Activated B cell treated with CpG ODN at 0.5 μM for 24 hours (primary cell): ENCODE results near the gene SCAMP2. TPM values are rescaled to one million over a fixed set of nuclear protein-coding genes. Genes with fewer than 3 reads are reported as not detected.
A peak's percentile ranks its signal among the peaks of the same experiment; 100 is the strongest.
"Not testable (repeated sequence)": the region's sequence is repeated elsewhere in the genome, so short reads cannot be mapped to it uniquely, and the experiment has no call there.

Source experiments
- ATAC-seq: fragments of 200-7000 bp; cut with Tn5 transposase; one replicate; pipeline ENCODE4 v1.10.0; 2021; ENCODE audit warnings: low read depth, mild to moderate bottlenecking, moderate library complexity
- CTCF ChIA-PET: fragments of 350-600 bp; sonication (Branson Sonifier 250); formaldehyde crosslinking; loops from one replicate; lab custom pipeline; 2021; ENCODE audit warnings: antibody characterized with exemption; lab: Charles Lee
- POLR2A ChIA-PET: fragments of 350-600 bp; sonication (Branson Sonifier 250); formaldehyde crosslinking; loops from one replicate; lab custom pipeline; 2021; ENCODE audit warnings: antibody characterized with exemption; lab: Charles Lee
- DNase-seq: peaks from one replicate; pipeline ENCODE4 v3.0.0; 2022
- H3K27ac Mint-ChIP-seq: one replicate; pipeline ENCODE4 v1.8.0; 2020; ENCODE audit warnings: mixed read lengths
- H3K27me3 Mint-ChIP-seq: one replicate; pipeline ENCODE4 v1.8.0; 2021; ENCODE audit warnings: mixed read lengths
- H3K36me3 Mint-ChIP-seq: one replicate; pipeline ENCODE4 v1.8.0; 2021; ENCODE audit warnings: low read depth, mixed read lengths
- H3K4me1 Mint-ChIP-seq: one replicate; pipeline ENCODE4 v1.8.0; 2021; ENCODE audit warnings: mixed read lengths
- H3K4me3 Mint-ChIP-seq: one replicate; pipeline ENCODE4 v1.8.0; 2020; ENCODE audit warnings: mild to moderate bottlenecking, mixed read lengths
- H3K9me3 Mint-ChIP-seq: one replicate; pipeline ENCODE4 v1.8.0; 2020; ENCODE audit warnings: mixed read lengths
- intact Hi-C: fragments of 100-400 bp; cut with micrococcal nuclease; formaldehyde crosslinking; loops from one replicate; pipeline ENCODE4 v1.15.1; 2024
- total RNA-seq: library from RNA; stranded (reverse); gene quantifications from 2 replicates; pipeline ENCODE4 v1.2.3, GENCODE V29; 2022
- TF ChIP-seq, protein P1 (sequence below): fragments of 200-600 bp; IDR thresholded peaks from one replicate; pipeline ENCODE4 v1.8.0; 2022; ENCODE audit warnings: antibody characterized with exemption, mild to moderate bottlenecking

Gene SCAMP2, protein sequence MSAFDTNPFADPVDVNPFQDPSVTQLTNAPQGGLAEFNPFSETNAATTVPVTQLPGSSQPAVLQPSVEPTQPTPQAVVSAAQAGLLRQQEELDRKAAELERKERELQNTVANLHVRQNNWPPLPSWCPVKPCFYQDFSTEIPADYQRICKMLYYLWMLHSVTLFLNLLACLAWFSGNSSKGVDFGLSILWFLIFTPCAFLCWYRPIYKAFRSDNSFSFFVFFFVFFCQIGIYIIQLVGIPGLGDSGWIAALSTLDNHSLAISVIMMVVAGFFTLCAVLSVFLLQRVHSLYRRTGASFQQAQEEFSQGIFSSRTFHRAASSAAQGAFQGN
- total RNA-seq: 112 and 129 TPM in 2 replicates

DNA sequence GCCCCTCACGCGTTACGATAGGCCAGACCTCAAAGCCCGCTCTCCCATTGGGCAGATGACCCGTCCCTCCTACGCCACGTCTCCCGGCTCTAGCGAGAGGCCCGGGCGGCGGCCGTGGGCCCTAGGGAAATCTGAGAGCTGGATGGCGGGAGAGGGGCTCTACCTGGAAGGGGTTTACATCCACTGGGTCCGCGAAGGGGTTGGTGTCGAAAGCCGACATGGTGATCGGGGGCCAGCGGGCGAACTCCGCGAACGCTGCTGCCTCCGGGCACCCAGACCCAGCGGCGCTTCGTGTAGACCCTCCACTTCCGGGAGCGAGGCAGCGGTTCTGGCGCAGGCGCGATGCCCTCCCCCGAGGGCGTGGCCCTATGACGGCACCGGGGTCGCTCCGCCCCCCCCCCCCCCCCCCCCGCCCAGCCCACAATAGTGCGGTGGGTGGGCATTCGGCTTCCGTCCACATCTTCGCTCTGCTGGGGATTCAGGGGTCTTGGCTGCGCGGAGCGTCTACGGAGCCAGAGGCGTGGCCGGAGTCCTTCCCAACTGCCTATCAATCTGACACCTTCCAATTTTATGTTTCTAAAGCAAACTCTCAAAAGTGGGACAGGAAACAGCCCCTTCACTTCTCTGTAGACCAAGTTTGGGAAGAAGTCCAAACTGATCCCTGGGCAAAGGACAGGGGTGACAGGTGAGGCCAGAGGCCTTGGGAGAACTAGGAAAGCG is at the start of gene SCAMP2:
Gene SCAMP2, minus strand, starts transcription at position 330 of the 720 bp plus-strand sequence. Its CDS starts 110 bp downstream, at position 220.
- Mint-ChIP-seq H3K27ac (peak within 1 kb of the TSS; percentile 94), H3K4me1 (peaks cover 50% of the 10 kb centered on the region), H3K4me3 (peak within 1 kb of the TSS; percentile 90), H3K27me3 (no peaks in the 10 kb centered on the region), H3K9me3 (no peaks in the 10 kb centered on the region), H3K36me3 (peaks cover 31% of the 10 kb centered on the region)
- CTCF ChIA-PET: interaction anchor here (0.9 to 1.3 kb wide), 2 partner anchors 28 to 29 kb away, joined by 5 to 7 read pairs; no protein-coding TSS in a partner anchor
- POLR2A ChIA-PET: interaction anchor here (0.5 to 2.6 kb wide), 16 partner anchors 10 to 767 kb away, joined by 3 to 17 read pairs (median 4); partner anchors contain the start of genes FAM219B, IMP3, MPI and SIN3A
- ATAC-seq (peak; percentile 93), DNase-seq (peak; percentile 90)
- TF ChIP-seq, protein P1, sequence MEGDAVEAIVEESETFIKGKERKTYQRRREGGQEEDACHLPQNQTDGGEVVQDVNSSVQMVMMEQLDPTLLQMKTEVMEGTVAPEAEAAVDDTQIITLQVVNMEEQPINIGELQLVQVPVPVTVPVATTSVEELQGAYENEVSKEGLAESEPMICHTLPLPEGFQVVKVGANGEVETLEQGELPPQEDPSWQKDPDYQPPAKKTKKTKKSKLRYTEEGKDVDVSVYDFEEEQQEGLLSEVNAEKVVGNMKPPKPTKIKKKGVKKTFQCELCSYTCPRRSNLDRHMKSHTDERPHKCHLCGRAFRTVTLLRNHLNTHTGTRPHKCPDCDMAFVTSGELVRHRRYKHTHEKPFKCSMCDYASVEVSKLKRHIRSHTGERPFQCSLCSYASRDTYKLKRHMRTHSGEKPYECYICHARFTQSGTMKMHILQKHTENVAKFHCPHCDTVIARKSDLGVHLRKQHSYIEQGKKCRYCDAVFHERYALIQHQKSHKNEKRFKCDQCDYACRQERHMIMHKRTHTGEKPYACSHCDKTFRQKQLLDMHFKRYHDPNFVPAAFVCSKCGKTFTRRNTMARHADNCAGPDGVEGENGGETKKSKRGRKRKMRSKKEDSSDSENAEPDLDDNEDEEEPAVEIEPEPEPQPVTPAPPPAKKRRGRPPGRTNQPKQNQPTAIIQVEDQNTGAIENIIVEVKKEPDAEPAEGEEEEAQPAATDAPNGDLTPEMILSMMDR: no peak
- intact Hi-C loops: loop anchor here (1.0 to 2.0 kb wide), 7 partner anchors 17 to 332 kb away; partner anchors contain the start of genes ARID3B, CLK3, COX5A and FAM219B

DNA sequence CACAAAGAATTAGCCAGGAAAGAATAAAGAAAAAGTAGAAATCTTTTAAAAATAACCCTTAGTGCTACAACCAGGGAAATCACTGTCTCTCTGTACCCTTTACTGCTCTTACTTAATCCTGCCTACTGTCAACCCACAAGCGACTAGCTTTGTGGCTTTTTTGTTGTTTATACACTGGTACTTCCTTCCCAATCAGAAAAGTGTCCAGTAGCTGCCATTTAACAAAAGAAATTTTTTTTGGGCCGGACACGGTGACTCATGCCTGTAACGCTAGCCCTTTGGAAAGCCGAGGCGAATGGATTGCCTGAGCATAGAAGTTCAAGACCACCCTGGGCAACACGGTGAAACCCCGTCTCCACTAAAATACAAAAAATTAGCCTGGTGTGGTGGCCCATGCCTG is 47.3 kb upstream of the SCAMP2 start:
- Mint-ChIP-seq H3K27me3 (no peaks in the 10 kb centered on the region), H3K9me3 (no peaks in the 10 kb centered on the region), H3K4me1 (no peaks in the 10 kb centered on the region), H3K4me3 (no peak overlapping the region), H3K36me3 (peaks cover 66% of the 10 kb centered on the region), H3K27ac (no peak overlapping the region)
- intact Hi-C loops: loop anchor here (5.0 kb wide), 1 partner anchor 993 kb away; the partner anchor contains the start of gene LOXL1
- DNase-seq (no peak), ATAC-seq (no peak)
- ChIA-PET CTCF (no interaction called here), POLR2A (interaction anchor here (0.5 kb wide), 1 partner anchor 27 kb away, joined by 5 read pairs; no protein-coding TSS in a partner anchor)
- TF ChIP-seq, protein P1: no peak

DNA sequence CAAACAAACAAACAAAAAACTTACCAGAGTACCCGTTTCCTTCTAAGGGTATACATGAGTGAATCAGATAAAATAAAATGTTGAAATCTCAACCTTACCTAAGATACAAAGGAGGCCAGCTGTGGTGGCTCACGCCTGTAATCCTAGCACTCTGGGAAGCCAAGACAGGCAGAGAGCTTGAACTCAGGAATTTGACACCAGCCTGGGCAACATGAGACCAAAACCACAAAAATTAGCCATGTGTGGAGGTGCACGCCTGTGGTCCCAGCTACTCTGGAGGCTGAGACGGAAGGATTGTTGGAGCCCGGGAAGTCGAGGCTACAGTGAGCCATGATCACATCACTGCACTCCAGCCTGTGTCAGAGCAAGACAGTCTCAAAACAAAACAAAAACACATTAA is 44.5 kb upstream of the SCAMP2 start:
- POLR2A ChIA-PET: interaction anchor here (0.6 kb wide), 1 partner anchor 695 kb away, joined by 3 read pairs; no protein-coding TSS in a partner anchor
- Mint-ChIP-seq H3K36me3 (peaks cover 70% of the 10 kb centered on the region), H3K27ac (no peak overlapping the region), H3K4me1 (no peaks in the 10 kb centered on the region), H3K27me3 (no peaks in the 10 kb centered on the region), H3K4me3 (no peak overlapping the region), H3K9me3 (no peaks in the 10 kb centered on the region)
- DNase-seq (no peak), ATAC-seq (no peak)
- intact Hi-C loops: no loop called here
- TF ChIP-seq, protein P1: no peak
- CTCF ChIA-PET: no interaction called here

DNA sequence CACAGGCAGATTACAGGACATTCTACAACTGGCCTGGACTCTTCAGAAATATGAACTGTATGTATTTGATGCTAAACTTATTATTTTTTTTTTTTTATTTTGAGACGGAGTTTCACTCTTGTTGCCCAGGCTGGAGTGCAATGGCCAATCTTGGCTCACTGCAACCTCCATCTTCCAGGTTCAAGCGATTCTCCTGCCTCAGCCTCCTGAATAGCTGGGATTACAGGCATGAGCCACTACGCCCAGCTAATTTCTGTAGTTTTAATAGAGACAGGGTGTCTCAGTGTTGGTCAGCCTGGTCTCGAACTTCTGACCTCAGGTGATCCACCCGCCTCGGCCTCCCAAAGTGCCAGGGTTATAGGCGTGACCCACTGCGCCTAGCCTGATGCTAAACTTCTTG is 40.6 kb upstream of the SCAMP2 start:
- CTCF ChIA-PET, H3K9me3 Mint-ChIP-seq, intact Hi-C loops, POLR2A ChIA-PET, DNase-seq, H3K4me1 Mint-ChIP-seq, H3K4me3 Mint-ChIP-seq, H3K27ac Mint-ChIP-seq, H3K27me3 Mint-ChIP-seq, ATAC-seq: not testable (repeated sequence)
- peaks cover 43% of the 10 kb centered on the region for H3K36me3 Mint-ChIP-seq

DNA sequence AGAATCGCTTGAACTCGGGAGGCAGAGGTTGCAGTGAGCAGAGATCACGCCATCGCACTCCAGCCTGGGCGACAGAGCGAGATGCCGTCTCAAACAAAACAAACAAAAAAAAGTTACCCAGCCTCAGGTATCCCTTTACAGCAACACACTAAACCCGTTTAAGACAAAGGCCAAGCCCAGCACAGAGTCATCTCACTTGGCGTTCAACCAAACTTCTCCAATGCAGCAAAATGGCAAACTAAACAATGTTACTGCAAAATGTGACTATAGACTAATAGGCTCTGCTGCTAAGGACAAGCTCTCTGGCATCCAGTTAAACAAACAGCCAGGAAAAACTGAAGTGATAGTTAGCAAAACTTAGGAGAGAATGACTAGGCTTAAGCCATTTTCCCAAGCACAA is 39.9 kb upstream of the SCAMP2 start:
- Mint-ChIP-seq H3K4me1 (no peaks in the 10 kb centered on the region), H3K27ac (no peak overlapping the region), H3K9me3 (no peaks in the 10 kb centered on the region), H3K27me3 (no peaks in the 10 kb centered on the region), H3K4me3 (no peak overlapping the region), H3K36me3 (peaks cover 36% of the 10 kb centered on the region)
- ChIA-PET POLR2A (no interaction called here), CTCF (interaction anchor here (0.6 to 1.2 kb wide), 3 partner anchors 11 to 44 kb away, joined by 3 read pairs; no protein-coding TSS in a partner anchor)
- intact Hi-C loops: no loop called here
- no peak for ATAC-seq
- no peak for DNase-seq
- TF ChIP-seq, protein P1: no peak
